BE2C (cell line): ENCODE data around the gene FARS2.

ENCODE experiments used
- DNase-seq: peaks from one replicate; pipeline ENCODE4 v3.0.0-alpha.2; 2020
- H3K27me3 ChIP-seq: fragments of 250-450 bp; sonication (Bioruptor Pico); 2 replicates; pipeline ENCODE4 v1.5.1; 2020; ENCODE audit warnings: mild to moderate bottlenecking
- H3K36me3 ChIP-seq: fragments of 250-450 bp; sonication (Bioruptor Pico); 2 replicates; pipeline ENCODE4 v1.5.1; 2020; ENCODE audit warnings: mild to moderate bottlenecking
- H3K4me1 ChIP-seq: fragments of 250-450 bp; sonication (Bioruptor Pico); 2 replicates; pipeline ENCODE4 v1.5.1; 2020
- H3K4me3 ChIP-seq: 2 replicates; pipeline ENCODE4 v1.5.1; 2011; ENCODE audit warnings: low read depth, low read length
- H3K9me3 ChIP-seq: fragments of 250-450 bp; sonication (Bioruptor Pico); 2 replicates; pipeline ENCODE4 v1.5.1; 2020
- TF ChIP-seq, protein P1 (sequence below): IDR thresholded peaks from 2 replicates; pipeline ENCODE4 v1.5.1; 2012; ENCODE audit warnings: mild to moderate bottlenecking, low read depth, low read length

FARS2 gene

DNA sequence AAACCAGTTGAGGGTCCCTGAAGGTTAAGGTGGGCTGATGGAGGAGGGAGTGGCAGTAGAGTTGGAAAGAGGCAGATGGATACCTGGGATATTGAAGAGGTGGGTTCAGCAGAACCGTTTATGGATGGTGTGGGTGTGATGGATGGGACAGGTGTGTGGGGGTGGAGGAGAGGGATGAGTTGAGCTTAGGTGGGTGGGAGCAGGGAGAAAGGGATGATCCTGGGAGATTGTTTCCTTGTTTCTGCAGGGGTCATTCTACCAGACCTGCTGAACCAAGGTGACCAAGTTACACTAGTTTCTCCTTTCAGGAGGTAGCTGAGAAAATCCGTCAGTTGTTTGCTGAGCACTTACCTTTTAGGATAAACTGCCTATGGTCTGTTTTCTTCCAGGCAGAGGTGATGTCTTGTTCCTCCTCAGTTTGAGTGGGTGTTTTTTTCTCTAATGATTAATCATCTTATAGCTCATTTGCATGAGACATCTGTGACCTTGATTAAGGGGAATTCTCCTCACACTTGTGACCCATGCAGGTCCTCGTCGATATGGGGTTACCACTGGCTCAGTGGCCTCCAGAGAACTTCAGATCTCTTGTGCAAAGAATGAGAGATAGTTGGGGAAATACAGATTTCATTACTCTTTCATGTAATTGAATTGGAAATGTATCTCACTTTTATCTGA is 53.0 kb downstream of the FARS2 start:
- no peak for DNase-seq

DNA sequence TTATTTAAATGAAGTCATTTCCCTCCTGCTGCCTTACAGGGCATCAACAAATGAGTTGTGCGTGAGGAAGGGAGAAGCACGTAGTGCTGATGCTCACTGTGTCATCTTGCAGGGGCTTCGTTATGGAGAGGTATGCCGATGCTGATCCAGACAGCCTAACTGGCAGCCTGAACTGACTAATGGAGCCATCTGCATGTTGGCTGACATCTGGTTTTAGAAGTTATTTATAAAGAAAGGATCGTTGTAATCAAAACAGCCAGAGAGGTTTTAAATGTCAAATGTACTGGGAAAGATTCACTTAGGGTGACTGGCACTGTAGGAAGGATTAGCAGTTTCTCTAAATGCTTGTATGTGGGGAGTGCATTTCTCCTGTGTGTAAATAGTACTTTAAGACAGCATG is 54.6 kb downstream of the FARS2 start:
- no peaks in the 10 kb centered on the region for H3K9me3 ChIP-seq
- H3K27me3 ChIP-seq: no peaks in the 10 kb centered on the region
- no peak overlapping the region for H3K4me3 ChIP-seq
- no peaks in the 10 kb centered on the region for H3K36me3 ChIP-seq
- TF ChIP-seq, protein P1, sequence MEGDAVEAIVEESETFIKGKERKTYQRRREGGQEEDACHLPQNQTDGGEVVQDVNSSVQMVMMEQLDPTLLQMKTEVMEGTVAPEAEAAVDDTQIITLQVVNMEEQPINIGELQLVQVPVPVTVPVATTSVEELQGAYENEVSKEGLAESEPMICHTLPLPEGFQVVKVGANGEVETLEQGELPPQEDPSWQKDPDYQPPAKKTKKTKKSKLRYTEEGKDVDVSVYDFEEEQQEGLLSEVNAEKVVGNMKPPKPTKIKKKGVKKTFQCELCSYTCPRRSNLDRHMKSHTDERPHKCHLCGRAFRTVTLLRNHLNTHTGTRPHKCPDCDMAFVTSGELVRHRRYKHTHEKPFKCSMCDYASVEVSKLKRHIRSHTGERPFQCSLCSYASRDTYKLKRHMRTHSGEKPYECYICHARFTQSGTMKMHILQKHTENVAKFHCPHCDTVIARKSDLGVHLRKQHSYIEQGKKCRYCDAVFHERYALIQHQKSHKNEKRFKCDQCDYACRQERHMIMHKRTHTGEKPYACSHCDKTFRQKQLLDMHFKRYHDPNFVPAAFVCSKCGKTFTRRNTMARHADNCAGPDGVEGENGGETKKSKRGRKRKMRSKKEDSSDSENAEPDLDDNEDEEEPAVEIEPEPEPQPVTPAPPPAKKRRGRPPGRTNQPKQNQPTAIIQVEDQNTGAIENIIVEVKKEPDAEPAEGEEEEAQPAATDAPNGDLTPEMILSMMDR: no peak
- DNase-seq: peak; percentile 36
- no peaks in the 10 kb centered on the region; the same call in 1 of the 2 replicates for H3K4me1 ChIP-seq

More for the DNA sequence above, 53.0 kb downstream of the FARS2 start:
- H3K36me3 ChIP-seq: no peaks in the 10 kb centered on the region
- H3K27me3 ChIP-seq: no peaks in the 10 kb centered on the region
- TF ChIP-seq, protein P1: no peak
- H3K4me3 ChIP-seq: no peak overlapping the region
- no peaks in the 10 kb centered on the region for H3K9me3 ChIP-seq
- H3K4me1 ChIP-seq: no peaks in the 10 kb centered on the region; the same call in 1 of the 2 replicates

DNA sequence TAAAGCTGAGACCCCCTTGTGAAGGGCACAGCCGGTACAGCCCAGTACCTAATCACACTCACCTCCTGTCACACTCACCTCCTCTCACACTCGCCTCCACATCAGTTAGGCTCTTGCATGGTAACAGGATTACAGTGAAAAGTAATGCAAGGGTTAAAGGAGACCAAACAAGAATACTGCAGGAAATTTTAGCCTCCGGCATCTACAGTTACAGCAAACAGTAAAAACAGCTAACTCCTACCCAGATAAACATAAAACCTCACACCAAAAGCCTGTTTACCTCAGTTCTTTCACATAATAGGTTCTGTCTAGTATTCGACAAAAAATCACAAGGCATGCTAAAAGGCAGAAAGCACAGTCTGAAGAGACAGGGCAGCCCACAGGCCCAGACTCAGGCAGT is 55.6 kb downstream of the FARS2 start:
- H3K4me3 ChIP-seq: no peak overlapping the region
- no peaks in the 10 kb centered on the region for H3K36me3 ChIP-seq
- no peaks in the 10 kb centered on the region; the same call in 1 of the 2 replicates for H3K4me1 ChIP-seq
- TF ChIP-seq, protein P1: no peak
- no peak for DNase-seq
- H3K9me3 ChIP-seq: no peaks in the 10 kb centered on the region
- no peaks in the 10 kb centered on the region for H3K27me3 ChIP-seq

DNA sequence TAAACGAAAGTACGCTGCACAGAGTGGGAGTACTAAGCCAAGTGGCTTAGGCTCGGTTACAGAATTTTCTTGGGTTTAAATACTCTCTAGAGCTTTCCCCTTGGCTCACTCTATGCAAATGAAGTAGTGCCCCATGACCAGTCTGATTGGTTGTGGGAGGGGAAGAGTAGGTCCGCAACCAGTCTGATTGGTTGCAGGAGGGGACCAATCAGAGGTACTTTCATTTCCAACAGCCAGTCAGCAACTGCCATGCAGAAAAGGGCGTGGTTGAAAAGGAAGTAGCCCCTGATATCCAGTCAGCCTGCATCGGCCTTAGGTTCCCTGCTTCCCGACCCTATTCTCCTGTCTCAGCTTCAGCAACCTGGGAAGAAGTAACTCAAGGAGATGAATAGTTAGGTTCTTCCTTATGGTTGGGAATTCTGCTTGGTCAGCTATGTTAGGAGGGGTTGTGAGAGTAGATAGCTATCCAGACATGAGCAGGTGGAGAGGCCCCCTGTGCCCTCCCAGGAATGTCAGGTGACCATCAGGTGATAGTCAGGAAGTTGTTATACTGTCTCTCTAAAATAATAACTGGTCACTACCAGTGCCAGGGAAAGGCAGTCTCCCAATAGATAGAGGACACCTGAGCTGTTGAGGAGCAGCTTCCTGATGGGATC is 57.4 kb downstream of the FARS2 start:
- no peaks in the 10 kb centered on the region for H3K27me3 ChIP-seq
- DNase-seq: peak; percentile 16
- no peaks in the 10 kb centered on the region for H3K9me3 ChIP-seq
- TF ChIP-seq, protein P1: no peak
- no peaks in the 10 kb centered on the region; the same call in 1 of the 2 replicates for H3K4me1 ChIP-seq
- H3K4me3 ChIP-seq: no peak overlapping the region
- H3K36me3 ChIP-seq: no peaks in the 10 kb centered on the region

DNA sequence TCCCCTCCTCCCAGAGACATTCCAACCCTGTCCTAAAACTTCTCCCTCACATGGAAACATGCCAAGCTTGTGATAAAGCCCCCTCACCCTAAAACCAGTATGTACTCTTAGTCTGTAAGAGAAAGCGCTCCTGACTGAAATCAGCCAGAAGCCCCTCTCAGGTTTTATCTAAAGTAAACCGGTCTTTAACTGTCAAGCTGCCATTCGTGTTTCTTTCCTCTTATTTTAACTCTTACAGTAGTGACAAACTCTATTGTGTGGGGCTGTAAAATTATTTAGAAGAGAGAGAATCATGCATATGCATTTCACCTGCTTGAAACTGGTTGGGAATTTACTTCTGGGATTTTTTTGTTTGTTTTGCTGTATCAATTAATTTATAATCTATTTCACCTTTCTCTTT is 62.7 kb downstream of the FARS2 start:
- Histone ChIP-seq H3K27me3 (no peaks in the 10 kb centered on the region), H3K36me3 (no peaks in the 10 kb centered on the region), H3K9me3 (no peaks in the 10 kb centered on the region; the same call in 1 of the 2 replicates), H3K4me3 (no peak overlapping the region), H3K4me1 (no peaks in the 10 kb centered on the region)
- no peak for DNase-seq
- TF ChIP-seq, protein P1: no peak

DNA sequence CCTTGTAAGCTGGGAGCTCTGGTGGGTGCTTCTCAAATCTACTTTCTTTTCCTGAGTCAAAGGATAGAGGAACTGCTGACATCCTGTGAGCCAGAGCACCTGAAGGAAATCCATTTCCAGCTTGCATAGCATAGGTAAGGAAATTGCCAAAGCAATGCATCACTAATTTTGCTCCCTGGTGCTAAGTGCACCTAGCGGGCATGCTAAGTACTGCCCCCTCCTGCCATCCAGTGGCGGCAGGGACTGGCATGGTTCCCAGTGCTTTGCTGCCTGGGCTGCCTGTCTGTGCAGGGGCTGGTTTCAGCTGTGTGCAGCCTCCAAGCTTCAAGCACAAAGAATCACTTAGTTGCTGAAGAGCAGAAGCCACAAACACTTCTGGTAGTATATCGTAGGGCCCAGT is 63.9 kb downstream of the FARS2 start:
- TF ChIP-seq, protein P1: no peak
- Histone ChIP-seq H3K36me3 (no peaks in the 10 kb centered on the region; the same call in 1 of the 2 replicates), H3K4me3 (no peak overlapping the region), H3K4me1 (no peaks in the 10 kb centered on the region), H3K9me3 (no peaks in the 10 kb centered on the region; the same call in 1 of the 2 replicates), H3K27me3 (no peaks in the 10 kb centered on the region)
- no peak for DNase-seq
